Epithelial cell of esophagus (primary cell): ENCODE measurements around the gene FUT4.
A peak's percentile ranks its signal among the peaks of the same experiment; 100 is the strongest.

Source experiments
- DNase-seq: peaks from one replicate; pipeline ENCODE4 v3.0.0; 2010; ENCODE audit warnings: low read depth
- H3K4me3 ChIP-seq: 2 replicates; pipeline ENCODE4 v1.5.1; 2011; ENCODE audit warnings: mild to moderate bottlenecking, low read length, control low read depth
- TF ChIP-seq, protein P1 (sequence below): IDR thresholded peaks from 2 replicates; pipeline ENCODE4 v1.5.1; 2011; ENCODE audit warnings: low read depth, mild to moderate bottlenecking, low read length, control low read depth, inconsistent platforms; ENCODE audit not compliant: insufficient read depth; ENCODE audit errors: missing control alignments

The FUT4 gene

DNA sequence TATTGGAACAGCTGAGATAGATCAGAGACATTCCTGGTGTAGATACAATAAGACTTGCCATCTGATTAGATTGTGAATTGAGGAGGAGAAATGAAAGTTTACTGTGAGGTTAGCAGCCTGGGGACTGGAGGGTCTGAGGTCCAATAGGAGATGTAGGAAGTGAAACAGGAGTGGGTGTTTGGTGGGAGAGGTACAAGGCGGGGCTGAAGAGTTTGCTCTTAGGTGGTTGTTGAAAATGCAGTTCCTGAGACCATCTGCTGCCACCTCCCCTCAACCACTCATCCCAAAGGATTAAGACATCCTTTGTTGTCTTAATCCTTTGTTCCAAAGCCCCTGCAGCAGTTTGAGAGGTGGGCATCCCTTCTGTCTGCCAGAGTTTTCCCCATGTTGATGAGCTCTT lies 38.2 kb downstream of the FUT4 start:
- TF ChIP-seq, protein P1, sequence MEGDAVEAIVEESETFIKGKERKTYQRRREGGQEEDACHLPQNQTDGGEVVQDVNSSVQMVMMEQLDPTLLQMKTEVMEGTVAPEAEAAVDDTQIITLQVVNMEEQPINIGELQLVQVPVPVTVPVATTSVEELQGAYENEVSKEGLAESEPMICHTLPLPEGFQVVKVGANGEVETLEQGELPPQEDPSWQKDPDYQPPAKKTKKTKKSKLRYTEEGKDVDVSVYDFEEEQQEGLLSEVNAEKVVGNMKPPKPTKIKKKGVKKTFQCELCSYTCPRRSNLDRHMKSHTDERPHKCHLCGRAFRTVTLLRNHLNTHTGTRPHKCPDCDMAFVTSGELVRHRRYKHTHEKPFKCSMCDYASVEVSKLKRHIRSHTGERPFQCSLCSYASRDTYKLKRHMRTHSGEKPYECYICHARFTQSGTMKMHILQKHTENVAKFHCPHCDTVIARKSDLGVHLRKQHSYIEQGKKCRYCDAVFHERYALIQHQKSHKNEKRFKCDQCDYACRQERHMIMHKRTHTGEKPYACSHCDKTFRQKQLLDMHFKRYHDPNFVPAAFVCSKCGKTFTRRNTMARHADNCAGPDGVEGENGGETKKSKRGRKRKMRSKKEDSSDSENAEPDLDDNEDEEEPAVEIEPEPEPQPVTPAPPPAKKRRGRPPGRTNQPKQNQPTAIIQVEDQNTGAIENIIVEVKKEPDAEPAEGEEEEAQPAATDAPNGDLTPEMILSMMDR, result no peak
- no peak overlapping the region for H3K4me3 ChIP-seq
- no peak for DNase-seq

DNA sequence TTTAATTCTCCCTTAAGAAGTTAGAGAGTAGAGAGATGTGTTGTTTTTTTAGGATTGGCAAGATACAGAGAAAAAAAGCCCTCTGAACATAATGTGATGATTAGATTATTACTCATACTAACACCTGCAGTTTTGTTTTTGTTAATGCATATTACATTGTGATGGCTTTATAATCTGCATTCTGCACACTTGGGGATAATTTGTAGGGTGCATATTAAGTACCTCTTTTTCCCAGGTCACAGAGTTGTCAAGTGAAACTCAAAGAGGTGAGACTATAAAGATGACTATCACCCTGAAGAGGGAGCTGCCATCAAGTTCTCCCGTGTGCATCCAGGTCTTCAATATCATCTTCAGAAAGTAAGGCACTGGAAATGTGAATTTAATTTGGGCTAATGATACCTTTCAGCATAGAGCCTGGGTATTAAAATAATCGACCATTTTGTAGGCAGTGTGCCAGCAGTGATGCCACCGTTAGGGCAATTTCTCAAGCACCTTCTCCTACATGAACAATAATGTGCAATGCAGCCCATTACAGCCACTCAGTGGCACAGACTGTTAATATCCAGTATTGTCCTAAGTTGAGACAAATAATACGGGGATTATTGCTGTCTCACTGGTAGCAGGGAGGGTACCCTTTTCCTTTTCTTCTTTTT lies 39.6 kb downstream of the FUT4 start:
- TF ChIP-seq, protein P1, result no peak
- no peak for DNase-seq
- H3K4me3 ChIP-seq, result no peak overlapping the region

DNA sequence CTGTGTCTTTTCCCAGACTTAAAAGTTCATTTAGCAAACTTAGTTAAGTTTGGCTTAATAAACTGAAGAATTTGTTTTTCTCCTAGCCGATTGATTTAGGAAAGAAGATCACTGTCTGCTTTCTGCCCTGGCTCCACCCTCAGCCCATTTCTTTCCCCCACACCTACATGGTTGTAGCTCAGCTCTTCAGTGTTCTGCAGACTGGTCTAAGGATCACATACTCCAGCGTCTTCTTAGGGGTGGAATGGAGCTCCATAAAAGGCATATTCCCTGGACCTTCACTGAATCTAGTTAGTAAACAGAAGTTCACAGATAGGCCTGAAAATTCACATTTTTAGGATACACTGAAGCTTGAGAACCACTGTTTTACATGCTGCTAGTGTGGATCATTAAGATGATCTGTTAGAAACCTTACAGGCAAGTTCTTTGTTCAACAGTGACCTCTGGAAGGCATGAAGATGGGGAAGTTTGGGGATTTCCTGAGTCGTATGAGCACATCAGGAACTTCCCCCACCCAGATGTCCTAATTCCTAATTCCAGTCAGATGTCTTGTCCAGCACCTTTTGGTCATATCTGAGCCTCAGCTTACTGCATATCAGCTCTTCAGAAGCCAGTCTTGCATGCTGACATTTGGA lies 40.3 kb downstream of the FUT4 start:
- H3K4me3 ChIP-seq, result no peak overlapping the region
- peak; percentile 37 for DNase-seq
- TF ChIP-seq, protein P1, result no peak

DNA sequence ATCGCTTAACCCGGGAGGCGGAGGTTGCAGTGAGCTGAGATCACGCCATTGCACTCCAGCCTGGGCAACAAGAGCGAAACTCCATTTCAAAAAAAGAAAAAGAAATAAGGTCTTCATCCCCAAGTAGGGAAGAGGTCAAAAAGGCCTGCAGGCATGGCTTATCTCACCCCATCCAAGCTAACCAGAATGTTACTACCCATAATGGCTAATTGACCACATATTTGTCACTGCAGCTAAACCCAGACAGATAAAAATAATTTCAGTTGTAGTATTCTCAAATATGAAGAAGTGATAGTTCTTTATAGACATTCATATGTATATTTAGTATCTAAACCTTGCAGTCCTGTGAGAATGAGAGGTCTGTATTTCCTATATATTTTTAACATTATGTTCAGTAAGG lies 41.3 kb downstream of the FUT4 start:
- DNase-seq, result no peak
- TF ChIP-seq, protein P1, result no peak
- H3K4me3 ChIP-seq, result no peak overlapping the region

DNA sequence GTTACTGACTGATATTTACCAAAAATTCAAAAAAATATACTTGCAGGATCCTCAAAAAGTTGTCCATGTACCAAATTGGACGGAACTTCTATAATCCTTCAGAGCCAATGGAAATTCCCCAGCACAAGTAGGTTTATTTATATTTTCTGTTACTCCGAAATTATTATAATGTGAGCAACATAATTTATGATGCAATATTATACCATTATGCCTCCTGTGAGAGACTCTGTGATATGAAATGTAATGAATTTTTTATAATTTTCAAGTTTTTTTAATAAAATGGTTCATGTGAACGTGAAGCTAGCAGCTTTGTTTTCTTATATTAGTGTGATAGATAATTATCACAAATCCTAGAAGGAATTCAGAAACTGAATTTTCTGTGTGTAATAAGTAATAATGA lies 41.7 kb downstream of the FUT4 start:
- H3K4me3 ChIP-seq, result no peak overlapping the region
- TF ChIP-seq, protein P1, result no peak
- no peak for DNase-seq

DNA sequence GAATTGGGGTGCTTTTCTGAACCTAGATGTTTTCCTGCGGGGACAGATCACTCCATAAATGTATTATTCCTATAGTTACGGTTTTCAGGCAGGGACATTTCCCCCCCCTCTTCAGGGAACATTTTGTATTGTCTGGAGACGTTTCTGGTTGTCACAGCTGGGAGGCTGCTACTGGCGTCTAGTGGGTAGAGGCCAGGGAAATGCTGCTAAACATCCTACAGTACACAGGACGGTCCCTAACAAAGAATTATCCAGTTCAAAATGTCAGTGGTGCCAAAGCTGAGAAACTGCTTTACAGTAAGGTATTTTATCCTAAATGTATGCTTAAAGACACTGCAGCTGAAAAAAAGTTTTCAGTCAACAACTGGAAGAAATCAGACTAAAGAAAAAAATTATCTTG lies 42.8 kb downstream of the FUT4 start:
- DNase-seq, result no peak
- no peak overlapping the region for H3K4me3 ChIP-seq
- TF ChIP-seq, protein P1, result no peak

DNA sequence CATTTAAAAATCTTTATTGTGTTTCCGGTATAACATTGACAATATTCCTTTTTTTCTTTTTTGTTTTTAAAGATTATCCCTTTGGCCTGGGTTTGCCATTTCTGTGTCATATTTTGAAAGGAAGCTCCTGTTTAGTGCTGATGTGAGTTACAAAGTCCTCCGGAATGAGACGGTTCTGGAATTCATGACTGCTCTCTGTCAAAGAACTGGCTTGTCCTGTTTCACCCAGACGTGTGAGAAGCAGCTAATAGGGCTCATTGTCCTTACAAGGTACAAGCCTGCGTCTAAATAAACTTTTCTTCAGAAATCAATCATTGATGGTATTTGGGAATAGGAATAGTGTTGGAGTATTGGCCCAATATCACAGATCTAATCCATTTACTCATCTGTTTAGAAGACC lies 43.3 kb downstream of the FUT4 start:
- TF ChIP-seq, protein P1, result no peak
- DNase-seq, result peak; percentile 75
- H3K4me3 ChIP-seq, result no peak overlapping the region
